Esophagus squamous epithelium (tissue), 4 donors: ENCODE measurements around the gene TCF4.

ENCODE experiments used
- POLR2A ChIP-seq, 4 donors: fragments of 450-650 bp; IDR thresholded peaks; one replicate each; pipeline ENCODE4 v1.6.1; 2017; ENCODE audit warnings: antibody characterized with exemption in 4 of 4, mild to moderate bottlenecking in 4 of 4, moderate library complexity in 3 of 4
- TF ChIP-seq, protein P1 (sequence below), 6 experiments: fragments of 450-650 bp in 4 of 6; fragments of 200-600 bp in 2 of 6; sonication (generic) in 2 of 6; IDR thresholded peaks; one replicate each; pipeline ENCODE4 v1.5.1; 2016 to 2019; ENCODE audit warnings: antibody characterized with exemption in 6 of 6, mild to moderate bottlenecking in 4 of 6, moderate library complexity in 4 of 6

DNA sequence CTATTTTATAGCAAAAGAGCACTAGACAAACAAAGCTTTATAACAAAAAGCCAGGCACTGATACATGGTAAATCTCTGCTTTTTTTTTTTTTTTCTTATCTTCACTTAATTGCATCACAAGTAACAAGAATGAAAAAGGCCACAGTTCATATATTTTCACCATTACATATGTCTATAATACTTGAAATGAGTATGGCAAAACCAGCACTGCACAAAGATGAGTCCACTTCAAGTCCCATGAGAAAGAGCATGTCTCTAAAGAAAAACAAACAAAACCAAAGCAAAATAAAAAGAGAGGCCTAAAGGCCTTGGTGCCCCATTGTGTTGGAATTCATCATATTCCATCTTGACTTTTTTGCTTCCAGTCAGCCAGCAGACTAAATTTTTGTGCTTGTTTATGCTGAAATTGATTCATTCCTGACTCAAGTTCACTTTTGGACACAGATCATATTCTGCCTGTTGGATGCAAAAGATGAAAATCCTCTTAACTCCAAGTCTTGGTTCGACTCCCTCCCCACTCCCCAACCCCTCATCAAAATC is 363.8 kb downstream of the TCF4 start:
- TF ChIP-seq, protein P1, sequence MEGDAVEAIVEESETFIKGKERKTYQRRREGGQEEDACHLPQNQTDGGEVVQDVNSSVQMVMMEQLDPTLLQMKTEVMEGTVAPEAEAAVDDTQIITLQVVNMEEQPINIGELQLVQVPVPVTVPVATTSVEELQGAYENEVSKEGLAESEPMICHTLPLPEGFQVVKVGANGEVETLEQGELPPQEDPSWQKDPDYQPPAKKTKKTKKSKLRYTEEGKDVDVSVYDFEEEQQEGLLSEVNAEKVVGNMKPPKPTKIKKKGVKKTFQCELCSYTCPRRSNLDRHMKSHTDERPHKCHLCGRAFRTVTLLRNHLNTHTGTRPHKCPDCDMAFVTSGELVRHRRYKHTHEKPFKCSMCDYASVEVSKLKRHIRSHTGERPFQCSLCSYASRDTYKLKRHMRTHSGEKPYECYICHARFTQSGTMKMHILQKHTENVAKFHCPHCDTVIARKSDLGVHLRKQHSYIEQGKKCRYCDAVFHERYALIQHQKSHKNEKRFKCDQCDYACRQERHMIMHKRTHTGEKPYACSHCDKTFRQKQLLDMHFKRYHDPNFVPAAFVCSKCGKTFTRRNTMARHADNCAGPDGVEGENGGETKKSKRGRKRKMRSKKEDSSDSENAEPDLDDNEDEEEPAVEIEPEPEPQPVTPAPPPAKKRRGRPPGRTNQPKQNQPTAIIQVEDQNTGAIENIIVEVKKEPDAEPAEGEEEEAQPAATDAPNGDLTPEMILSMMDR (IDR thresholded peaks at IDR 0.05), result no peak
- TF ChIP-seq POLR2A (IDR thresholded peaks at IDR 0.05), result no peak
